ENCODE results near the gene TENT5C. TPM values are rescaled to one million over a fixed set of nuclear protein-coding genes. Genes with fewer than 3 reads are reported as not detected.

Gene TENT5C
- total RNA-seq, 1 experiment from 2014 or later: 0.12 TPM

DNA sequence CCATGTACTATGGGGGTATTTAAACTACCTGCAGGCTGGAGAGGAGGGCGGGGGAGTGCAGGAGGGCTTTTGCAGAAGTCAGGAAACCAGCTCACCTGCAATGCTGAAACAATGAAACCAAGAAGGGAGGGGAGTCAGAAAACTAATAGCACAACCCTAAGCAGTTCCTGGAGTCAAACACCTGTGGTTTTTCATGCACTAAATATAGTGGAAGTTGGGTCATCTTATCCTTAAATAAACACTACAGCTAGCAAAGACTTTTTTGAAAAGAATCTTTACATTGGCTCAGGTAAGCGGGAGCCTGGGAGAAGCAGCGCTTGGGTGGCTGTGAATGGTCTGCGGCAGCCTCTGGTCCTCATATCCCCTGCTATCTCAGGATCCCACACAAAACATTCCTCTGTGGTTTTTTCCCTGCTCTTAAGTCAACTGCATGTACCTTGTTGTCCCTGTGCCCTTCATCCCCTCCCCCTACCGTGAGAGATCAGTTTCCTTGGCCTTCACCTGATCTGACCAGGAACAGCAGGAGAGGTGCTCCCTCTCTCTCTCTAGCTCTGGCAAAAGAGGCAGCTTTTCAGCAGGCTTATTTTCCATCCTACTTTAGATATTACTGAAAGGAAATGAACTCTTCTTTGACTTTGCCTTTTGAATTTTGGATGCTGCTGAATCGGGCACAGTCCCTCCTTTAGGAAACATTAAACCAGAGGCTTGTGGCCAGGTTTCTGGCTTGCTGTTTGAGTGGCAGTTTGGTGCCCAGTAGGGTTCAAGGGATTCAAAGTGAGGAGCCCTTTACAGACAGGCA lies 26.6 kb downstream of the TENT5C start:
- no peak for DNase-seq (ENCODE audit: extremely low read depth, low read depth)

DNA sequence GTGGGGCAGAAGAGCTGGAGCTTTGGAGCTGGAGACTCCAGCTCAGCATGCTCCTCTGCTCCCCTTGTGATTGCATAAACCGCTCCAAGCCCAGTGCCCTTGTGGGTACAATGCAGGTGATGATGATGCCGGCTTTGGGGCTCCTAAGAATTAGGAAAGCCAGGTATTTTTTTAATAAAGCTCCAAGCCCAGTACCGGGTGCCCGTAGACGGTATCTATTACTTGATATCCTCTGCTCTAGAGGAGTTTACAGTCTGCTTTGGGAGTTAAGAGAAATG lies 27.2 kb downstream of the TENT5C start:
- no peak for DNase-seq (ENCODE audit: extremely low read depth, low read depth)

DNA sequence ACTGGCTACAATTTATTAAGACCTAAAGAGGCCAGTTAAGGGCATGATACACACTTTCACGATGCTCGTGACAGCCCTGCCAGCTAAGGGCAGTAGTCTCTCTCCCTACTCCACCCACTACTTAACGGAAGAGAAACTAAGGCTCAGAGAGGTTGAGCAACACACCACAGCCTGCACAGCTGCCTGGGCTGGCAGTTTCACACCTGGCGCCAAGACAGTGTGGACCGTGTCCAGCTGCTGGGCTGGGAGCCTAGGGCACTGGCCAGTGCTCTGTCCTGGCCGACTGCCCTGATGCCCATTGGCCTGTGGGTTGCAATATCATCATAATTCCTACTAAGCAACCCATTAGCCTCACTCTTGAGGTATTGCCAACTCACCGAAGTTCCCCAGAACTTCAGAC lies 27.6 kb downstream of the TENT5C start:
- DNase-seq (ENCODE audit: extremely low read depth, low read depth): no peak

DNA sequence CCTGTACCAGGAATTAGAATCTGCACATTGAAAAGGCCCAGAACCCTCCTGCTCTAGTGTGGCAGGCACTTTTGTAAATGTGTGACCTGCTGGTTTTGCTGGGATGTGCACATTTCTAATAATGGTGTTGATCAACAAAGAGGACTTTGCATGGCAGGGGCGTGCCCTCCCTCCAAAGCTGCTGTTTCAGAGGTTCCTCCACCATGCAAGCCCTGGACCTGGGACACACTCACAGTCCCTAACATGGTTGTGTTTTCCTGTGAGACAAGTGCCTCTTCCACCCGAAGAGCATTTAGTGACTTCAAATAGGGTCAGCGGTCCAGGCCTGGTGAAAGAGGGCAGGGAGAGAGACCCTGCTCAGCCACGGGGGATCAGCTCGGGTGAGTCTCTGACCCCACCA lies 28.1 kb downstream of the TENT5C start:
- no peak for DNase-seq (ENCODE audit: extremely low read depth, low read depth)

DNA sequence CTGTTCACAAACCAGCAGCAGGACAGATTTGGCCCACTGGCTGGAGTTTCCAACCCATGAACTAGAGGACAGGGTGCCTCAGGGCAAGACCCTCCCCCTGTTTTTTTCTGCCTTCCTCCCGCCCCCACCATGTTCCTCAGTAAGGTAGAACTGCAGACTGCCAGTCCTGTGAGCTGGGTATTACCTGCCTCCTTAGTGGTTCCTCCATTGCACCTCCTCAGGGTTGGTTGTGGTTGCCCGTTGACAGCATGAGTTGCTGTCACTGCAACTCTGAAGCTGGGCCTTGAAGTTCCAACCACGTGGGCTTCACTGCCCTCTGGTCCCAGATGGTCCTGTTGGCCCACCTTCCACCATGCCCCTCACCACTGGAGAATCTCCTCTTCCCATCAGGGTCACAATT lies 28.8 kb downstream of the TENT5C start:
- DNase-seq (ENCODE audit: extremely low read depth, low read depth): no peak

DNA sequence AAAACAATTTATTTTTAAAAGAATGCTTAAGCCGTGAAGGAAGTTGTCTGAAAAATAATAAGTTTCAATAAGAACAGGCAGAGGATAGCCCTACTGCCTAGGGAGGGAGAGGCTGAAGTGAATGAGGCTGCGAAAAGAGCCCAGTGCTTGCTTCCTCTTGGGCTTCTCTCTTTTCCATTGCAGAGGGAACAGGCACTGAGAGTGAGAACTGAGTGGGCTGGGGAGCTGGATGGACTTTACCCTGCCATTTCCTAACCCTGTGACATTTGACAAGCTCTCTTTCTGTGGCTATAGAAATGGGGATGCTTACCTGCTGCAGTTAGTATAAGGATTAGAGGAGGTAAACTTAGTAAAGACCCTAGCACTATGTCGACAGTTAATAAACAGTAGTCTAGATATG lies 30.0 kb downstream of the TENT5C start:
- no peak for DNase-seq (ENCODE audit: extremely low read depth, low read depth)

DNA sequence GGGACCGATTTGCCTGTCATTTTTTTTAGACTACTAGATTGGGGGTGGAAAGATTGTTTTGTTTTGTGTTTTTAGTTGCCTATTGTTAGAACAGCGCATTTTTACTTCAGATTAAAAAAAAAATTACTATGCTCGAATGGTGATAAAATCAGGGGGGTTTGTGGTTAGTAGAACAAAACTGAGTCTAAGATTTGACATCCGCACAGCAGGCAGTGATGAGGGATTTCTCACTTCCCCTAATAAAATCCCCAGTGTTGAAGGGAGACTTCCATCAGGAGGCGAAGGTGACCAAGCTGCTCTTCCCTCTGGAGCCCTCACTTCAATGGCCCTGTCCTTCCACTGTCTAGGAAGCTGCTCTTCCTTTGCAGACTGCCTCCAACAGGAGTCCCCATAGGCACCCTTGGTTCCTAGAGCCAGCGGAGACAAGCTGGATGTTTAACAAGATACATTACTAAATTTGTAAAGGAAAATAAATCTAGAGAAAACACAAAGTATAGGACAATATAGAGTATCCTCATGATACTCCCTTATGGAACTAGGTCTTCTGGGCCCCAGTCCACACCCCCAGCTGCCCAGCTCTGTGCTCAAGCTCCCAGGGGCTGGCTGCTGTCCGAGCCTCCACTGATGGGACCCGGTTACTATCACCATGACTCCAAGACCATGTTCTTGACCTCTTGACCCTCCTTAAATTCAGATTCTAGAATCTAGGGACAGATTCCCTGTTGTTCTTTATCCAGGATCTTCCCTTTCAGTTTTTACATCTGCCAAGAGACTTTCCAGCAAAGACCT lies 31.0 kb downstream of the TENT5C start:
- DNase-seq (ENCODE audit: extremely low read depth, low read depth): no peak

DNA sequence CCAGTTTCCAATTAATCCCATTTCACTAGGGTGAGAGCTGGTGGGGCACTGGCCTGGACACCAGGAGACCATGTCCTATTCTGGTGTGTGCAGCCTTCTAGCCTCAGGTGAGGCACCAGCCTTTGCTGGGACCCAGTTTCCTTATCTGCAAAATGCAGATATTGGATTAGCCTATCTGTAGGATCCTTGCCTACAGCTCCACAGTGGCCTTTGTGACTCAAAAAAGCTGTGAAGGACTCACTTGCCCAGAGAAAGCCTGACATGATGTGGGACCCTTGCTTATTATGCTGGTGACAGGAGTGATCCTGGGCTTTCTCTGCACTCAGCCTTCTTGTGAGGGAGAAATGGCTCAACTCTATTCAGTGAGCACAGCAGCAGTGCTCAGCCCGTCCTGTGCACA lies 32.3 kb downstream of the TENT5C start:
- no peak for DNase-seq (ENCODE audit: extremely low read depth, low read depth)

DNA sequence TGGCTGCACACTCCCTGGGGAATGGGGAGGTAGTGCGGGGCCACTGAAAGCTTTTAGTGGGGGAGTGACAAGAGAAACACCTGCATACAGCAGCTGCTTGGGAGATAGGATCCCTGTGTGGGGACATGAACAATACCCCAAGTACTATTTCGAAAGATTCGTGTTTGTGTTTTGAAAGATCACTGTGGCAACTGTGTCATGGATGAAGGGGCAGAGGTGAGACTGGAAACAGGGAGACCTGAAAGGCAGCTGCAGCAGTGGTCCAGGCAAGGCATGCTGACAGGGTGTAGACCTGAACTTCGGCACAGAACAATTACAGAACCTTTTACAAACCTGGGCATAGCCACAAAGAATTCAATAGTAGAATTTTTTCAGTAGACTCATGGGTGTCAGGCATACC lies 32.9 kb downstream of the TENT5C start:
- no peak for DNase-seq (ENCODE audit: extremely low read depth, low read depth)

DNA sequence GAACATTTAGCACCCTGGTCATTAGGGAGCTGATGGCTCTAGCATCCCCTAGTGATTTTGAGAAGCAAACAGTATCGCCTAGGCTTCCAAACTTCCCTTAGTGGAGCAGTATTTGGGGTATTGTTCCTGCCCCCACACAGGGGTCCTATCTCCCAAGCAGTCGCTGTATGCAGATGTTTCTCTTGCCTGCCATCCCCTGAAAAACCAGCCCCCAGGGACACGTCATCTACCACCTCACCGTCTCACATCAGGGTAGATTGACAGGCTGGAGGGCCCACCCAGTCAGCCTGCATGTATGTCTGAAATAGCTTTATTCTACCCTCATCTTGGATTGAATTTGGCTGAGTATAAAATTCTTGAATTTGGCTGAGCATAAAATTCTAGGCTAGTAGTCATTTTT lies 33.9 kb downstream of the TENT5C start:
- no peak for DNase-seq (ENCODE audit: extremely low read depth, low read depth)

DNA sequence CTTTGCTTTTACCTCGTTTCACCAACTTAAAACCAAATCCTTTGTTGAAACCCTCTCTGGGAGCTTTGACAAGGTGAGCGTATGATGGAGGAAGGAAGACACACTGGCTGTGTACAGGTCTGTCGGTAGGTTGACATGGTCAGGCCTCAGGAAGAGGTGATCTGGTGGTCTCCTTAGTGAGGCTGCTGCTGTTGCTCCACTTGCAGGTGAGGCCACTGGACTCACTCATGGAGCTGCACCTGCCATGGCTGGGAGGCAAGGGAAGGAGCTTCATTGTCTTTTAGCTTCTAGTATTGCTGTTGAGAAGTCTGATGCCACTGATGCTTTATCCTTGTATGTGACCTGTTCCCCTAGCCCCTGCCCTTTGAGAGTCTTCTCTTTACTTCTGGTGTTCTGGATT lies 35.7 kb downstream of the TENT5C start:
- no peak for DNase-seq (ENCODE audit: extremely low read depth, low read depth)

DNA sequence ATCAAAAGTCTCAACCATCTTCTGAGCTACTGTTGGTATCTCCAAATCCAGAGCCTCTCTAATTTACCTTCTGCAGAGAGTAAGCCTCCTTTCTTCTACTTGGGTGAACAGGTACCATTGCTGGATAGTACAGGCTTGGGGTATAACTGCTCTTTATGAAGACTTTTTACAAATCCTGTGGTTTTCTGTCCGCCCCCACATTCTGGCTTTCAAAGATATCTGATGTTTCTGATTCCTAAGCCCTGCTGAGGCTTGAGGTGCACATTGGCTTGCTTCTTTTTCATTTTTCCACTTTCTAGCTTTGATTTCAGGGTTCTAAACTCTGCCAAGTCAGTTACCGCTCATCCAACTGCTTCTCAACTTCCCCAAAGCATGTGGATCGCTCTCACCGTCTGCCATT lies 37.1 kb downstream of the TENT5C start:
- DNase-seq (ENCODE audit: extremely low read depth, low read depth): no peak

DNA sequence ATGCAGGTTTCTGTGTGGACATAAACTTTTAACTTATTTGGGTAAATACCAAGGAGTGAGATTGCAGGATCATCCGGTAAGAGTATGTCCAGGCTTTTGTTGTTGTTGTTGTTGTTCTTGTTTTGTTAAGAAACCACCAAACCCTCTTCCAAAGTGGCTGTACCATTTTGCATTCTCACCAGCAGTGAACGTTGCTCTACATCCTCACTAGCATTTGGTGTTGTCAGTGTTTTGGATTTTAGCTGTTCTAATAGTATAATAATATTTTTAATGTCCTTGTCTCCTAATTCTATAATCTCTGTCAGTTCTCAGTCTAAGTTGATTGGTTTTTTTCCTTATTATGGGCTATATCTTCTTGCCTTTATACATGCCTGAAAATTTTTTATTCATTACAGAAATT lies 37.8 kb downstream of the TENT5C start:
- no peak for DNase-seq (ENCODE audit: extremely low read depth, low read depth)

DNA sequence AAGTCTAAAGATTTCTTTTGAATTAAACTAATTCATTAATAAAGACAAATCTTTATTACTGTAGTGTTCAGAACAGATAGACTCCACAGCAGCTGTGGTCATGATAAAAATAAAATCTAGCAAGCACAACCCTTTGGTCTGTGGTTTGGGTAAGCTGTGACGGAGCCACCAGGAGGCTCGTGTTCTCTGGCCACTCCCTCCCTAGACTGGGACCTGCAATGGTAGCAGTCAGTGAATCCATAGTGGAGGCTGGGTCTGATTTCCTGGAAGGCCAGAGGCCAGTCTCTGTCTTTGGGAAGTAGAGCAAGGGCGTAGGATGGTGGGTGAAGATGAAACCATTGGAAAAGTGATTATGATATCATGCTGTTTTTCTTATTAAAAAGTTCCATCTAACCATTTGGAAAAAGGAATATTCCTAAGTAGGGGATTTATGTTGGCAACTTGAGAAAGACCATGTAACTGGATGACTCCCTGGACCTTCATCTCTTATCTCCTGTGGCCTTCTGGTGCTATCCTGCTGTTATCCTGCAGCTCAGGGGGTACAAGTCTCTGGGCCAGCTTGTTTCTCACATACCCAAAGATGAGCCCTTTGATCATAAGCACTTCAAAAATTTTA lies 39.0 kb downstream of the TENT5C start:
- DNase-seq (ENCODE audit: extremely low read depth, low read depth): no peak

DNA sequence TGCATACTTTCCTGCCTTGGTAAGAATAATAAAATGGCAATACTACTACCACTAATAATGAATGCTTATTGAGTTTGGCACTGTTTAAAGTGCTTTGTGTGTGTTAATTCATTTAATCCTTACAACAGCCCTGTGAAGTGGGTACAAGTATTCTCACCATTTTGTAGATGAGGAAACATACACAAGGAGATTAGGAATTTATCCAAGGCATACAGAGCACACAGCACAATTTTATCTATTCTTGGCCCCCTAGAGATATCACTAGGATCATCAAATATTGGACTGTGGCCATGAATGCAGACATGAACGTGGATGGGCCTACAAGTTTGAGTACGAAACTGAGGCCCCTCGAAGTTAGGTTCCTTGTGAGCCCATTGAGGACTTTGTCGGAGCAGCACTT lies 39.5 kb downstream of the TENT5C start:
- no peak for DNase-seq (ENCODE audit: extremely low read depth, low read depth)

DNA sequence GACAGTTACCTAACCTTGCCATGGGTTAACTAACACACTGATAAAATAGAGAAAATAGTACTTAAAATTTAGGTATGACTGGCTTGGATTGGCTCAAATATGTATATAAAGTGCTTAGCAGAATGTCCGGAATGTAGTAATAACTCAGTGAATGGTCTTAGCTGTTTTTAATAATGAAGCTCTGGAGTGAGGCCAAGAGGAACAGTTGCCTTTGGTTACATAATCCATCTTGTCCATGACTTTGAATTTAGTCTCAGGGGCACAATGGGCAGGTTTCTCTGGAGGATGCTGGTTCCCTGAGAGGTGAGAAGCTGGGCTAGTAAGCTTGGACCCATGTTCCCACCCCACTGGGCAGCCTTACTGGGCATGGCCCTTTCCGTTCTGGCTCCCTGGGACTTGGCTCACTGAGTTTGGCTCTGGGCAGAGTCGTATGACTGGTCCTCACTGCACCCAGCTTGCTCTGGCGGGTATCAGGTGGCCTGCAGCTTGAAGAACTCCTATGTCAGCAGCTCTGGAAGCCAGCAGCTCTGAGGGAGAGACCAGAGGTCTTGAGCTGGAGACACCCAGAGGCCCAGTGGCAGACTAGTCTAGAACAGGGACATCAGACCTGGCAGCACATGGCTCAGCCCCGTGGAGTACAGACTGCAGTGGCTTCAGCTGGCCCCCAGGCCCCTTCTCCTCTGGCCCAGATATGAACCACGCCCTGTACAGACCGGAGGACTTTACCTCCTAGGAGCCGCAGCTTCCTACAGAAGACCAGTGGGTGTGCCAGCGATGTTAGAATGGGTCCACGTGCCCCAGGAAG lies 40.4 kb downstream of the TENT5C start:
- no peak for DNase-seq (ENCODE audit: extremely low read depth, low read depth)

DNA sequence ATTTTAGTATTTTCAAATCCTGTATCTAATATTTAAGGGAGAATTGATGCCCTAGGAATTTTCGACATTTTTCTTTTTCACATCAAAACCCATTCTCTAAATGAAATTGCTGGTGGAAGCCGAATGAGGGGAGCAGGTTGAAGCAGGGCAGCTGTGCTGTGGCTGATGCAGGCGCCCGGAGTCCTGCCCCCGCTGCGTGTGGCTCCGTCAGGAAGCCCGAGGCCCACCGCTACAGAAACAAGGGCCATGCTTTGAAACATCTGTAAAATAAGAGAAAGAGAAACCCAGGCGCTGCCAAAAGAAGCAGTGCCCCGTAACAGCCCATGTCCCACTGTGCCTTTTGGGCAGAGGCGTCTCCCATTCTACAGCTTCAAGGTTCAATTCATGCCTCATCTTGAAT lies 41.1 kb downstream of the TENT5C start:
- DNase-seq (ENCODE audit: extremely low read depth, low read depth): no peak

DNA sequence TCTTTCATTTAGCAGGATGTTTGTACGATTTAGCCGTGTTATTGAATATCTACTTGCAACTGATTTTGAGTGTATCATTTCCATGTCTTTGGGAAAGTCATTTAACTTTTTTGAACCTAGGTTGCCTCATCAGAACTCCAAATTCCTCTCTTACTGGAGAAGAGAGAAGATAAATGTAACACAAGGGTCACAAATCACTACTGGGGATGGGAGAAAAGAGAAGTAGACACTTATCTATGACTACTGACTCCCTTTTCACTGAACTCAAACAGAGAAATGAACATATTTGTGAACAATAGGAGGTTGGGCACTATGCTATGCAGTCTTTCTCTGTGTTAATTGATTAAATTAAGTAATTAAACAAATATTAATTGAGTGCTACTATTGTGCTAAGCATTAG lies 42.2 kb downstream of the TENT5C start:
- no peak for DNase-seq (ENCODE audit: extremely low read depth, low read depth)

DNA sequence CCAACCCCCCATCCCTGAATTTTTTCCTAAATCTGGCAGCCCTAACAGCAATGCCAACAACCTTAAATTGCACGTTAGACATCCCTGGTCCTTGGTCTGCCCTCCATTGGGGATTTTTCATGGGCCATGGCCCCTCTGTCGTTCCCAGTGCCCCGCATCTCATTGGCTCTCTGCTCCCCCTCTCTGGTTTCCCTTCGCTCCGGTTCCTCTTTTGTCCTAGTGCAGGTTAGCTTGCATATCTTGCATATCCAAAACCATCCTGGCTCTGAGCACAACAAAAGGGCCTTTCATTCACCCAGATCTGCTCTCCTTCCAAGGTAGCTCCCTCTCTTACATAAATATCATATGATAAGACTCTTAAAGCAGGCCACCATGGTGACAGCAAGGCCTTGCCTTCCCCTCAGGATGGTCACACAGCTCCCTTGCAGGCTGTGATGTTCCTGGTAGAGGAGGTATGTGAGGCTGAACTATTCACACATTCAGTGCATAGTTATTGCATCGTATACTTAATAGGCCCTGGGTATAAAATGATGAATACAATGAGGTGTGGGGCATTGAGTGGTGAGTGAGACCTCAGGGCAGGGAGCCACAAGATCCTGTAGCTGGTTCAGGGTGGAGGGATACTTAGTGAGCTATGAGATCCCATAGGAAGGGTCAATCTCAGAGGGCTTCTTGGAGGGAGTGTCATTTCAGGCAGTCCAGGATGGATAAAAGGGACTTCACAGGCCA lies 45.2 kb downstream of the TENT5C start:
- DNase-seq (ENCODE audit: extremely low read depth, low read depth): no peak

DNA sequence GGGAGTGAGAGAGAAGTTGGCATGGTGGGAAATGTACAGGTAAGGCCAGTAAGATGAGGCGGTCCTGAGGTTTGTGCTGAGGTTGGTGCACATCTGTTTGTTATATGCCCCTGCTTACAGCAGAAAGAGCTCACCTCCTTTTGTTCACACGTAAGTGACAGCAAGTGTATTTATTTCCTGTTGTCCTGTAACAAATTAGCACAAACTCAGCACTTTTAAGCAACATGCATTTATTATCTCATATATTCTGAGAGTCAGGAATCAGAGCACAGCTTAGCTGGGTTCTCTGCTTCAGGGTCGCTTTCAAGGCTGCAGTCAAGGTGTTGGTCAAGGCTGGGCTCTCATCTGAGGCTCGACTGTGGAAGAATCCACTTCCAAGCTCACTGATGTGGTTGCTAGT lies 45.8 kb downstream of the TENT5C start:
- DNase-seq (ENCODE audit: extremely low read depth, low read depth): no peak

DNA sequence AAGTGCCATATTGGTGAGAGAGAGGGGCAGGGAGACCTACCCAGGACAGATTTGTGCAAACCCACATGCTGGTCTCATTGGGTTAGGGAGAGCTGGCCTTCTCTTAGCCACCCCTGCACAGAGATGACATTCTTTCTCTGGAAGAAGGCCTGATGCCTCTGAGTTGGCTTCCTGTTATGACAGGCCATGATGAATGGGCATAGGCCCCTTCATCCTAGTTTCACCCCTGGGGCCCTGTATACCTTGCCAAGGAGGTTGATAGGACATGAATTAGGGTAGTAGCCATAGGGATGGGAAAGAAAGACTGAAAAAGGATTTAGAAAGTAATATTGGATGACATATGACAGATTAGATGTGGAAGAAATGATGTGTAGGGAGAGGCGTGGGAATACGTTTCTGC lies 46.6 kb downstream of the TENT5C start:
- no peak for DNase-seq (ENCODE audit: extremely low read depth, low read depth)
